ENCODE measurements around the gene PCDH9.

The PCDH9 gene

GRCh38 chr13:66830940-66831716 lies 399.0 kb downstream of the PCDH9 start:
- Histone ChIP-seq H3K9ac (ENCODE audit: low read length) (no peak overlapping the region), H3K27me3 (replicated peaks; ENCODE audit: control insufficient read depth, insufficient read depth, low read length) (no peaks in the 10 kb centered on the region), H3K4me3 (ENCODE audit: low read length) (no peak overlapping the region), H3K4me1 (ENCODE audit: control insufficient read depth, insufficient read depth, low read length) (no peaks in the 10 kb centered on the region), H3K36me3 (ENCODE audit: control insufficient read depth, insufficient read depth, low read length, severe bottlenecking) (no peaks in the 10 kb centered on the region), H3K9me3 (ENCODE audit: control insufficient read depth, low read length) (no peaks in the 10 kb centered on the region)
- no peak for DNase-seq (ENCODE audit: low read depth)

- no peaks in the 10 kb centered on the region for H3K9me3 ChIP-seq (ENCODE audit: control insufficient read depth, low read length)
- H3K36me3 ChIP-seq (ENCODE audit: control insufficient read depth, insufficient read depth, low read length, severe bottlenecking) = no peaks in the 10 kb centered on the region
- H3K4me3 ChIP-seq (ENCODE audit: low read length) = no peak overlapping the region
- no peaks in the 10 kb centered on the region for H3K27me3 ChIP-seq (replicated peaks; ENCODE audit: control insufficient read depth, insufficient read depth, low read length)
- no peak overlapping the region for H3K9ac ChIP-seq (ENCODE audit: low read length)
- no peaks in the 10 kb centered on the region for H3K4me1 ChIP-seq (ENCODE audit: control insufficient read depth, insufficient read depth, low read length)
- no peak for DNase-seq (ENCODE audit: low read depth)
Measured at GRCh38 chr13:66829803-66830202, 400.3 kb downstream of the PCDH9 start.

- Histone ChIP-seq H3K4me3 (ENCODE audit: low read length) (no peak overlapping the region), H3K4me1 (ENCODE audit: control insufficient read depth, insufficient read depth, low read length) (no peaks in the 10 kb centered on the region), H3K27me3 (replicated peaks; ENCODE audit: control insufficient read depth, insufficient read depth, low read length) (no peaks in the 10 kb centered on the region), H3K9ac (ENCODE audit: low read length) (no peak overlapping the region), H3K9me3 (ENCODE audit: control insufficient read depth, low read length) (no peaks in the 10 kb centered on the region), H3K36me3 (ENCODE audit: control insufficient read depth, insufficient read depth, low read length, severe bottlenecking) (no peaks in the 10 kb centered on the region)
- DNase-seq (ENCODE audit: low read depth) = no peak
Measured at GRCh38 chr13:66826398-66826797, 403.7 kb downstream of the PCDH9 start.

GRCh38 chr13:66821551-66821950 lies 408.6 kb downstream of the PCDH9 start:
- no peaks in the 10 kb centered on the region for H3K9me3 ChIP-seq (ENCODE audit: control insufficient read depth, low read length)
- no peaks in the 10 kb centered on the region for H3K27me3 ChIP-seq (replicated peaks; ENCODE audit: control insufficient read depth, insufficient read depth, low read length)
- no peaks in the 10 kb centered on the region for H3K4me1 ChIP-seq (ENCODE audit: control insufficient read depth, insufficient read depth, low read length)
- no peaks in the 10 kb centered on the region for H3K36me3 ChIP-seq (ENCODE audit: control insufficient read depth, insufficient read depth, low read length, severe bottlenecking)
- no peak for DNase-seq (ENCODE audit: low read depth)
- H3K4me3 ChIP-seq (ENCODE audit: low read length) = no peak overlapping the region
- no peak overlapping the region for H3K9ac ChIP-seq (ENCODE audit: low read length)

GRCh38 chr13:66811455-66811854 lies 418.7 kb downstream of the PCDH9 start:
- Histone ChIP-seq H3K4me3 (ENCODE audit: low read length) (no peak overlapping the region), H3K27me3 (replicated peaks; ENCODE audit: control insufficient read depth, insufficient read depth, low read length) (no peaks in the 10 kb centered on the region), H3K9me3 (ENCODE audit: control insufficient read depth, low read length) (no peaks in the 10 kb centered on the region), H3K4me1 (ENCODE audit: control insufficient read depth, insufficient read depth, low read length) (no peaks in the 10 kb centered on the region), H3K9ac (ENCODE audit: low read length) (no peak overlapping the region), H3K36me3 (ENCODE audit: control insufficient read depth, insufficient read depth, low read length, severe bottlenecking) (no peaks in the 10 kb centered on the region)
- DNase-seq (ENCODE audit: low read depth) = no peak

GRCh38 chr13:66809485-66809884 lies 420.7 kb downstream of the PCDH9 start:
- Histone ChIP-seq H3K36me3 (ENCODE audit: control insufficient read depth, insufficient read depth, low read length, severe bottlenecking) (no peaks in the 10 kb centered on the region), H3K9me3 (ENCODE audit: control insufficient read depth, low read length) (no peaks in the 10 kb centered on the region), H3K27me3 (replicated peaks; ENCODE audit: control insufficient read depth, insufficient read depth, low read length) (no peaks in the 10 kb centered on the region), H3K4me3 (ENCODE audit: low read length) (no peak overlapping the region), H3K9ac (ENCODE audit: low read length) (no peak overlapping the region), H3K4me1 (ENCODE audit: control insufficient read depth, insufficient read depth, low read length) (peaks cover 19% of the 10 kb centered on the region)
- DNase-seq (ENCODE audit: low read depth) = peak; percentile 59

GRCh38 chr13:66807251-66807650 lies 422.9 kb downstream of the PCDH9 start:
- H3K9me3 ChIP-seq (ENCODE audit: control insufficient read depth, low read length) = no peaks in the 10 kb centered on the region
- no peaks in the 10 kb centered on the region for H3K36me3 ChIP-seq (ENCODE audit: control insufficient read depth, insufficient read depth, low read length, severe bottlenecking)
- H3K27me3 ChIP-seq (replicated peaks; ENCODE audit: control insufficient read depth, insufficient read depth, low read length) = no peaks in the 10 kb centered on the region
- no peak overlapping the region for H3K9ac ChIP-seq (ENCODE audit: low read length)
- no peak for DNase-seq (ENCODE audit: low read depth)
- H3K4me1 ChIP-seq (ENCODE audit: control insufficient read depth, insufficient read depth, low read length) = peaks cover 32% of the 10 kb centered on the region
- no peak overlapping the region for H3K4me3 ChIP-seq (ENCODE audit: low read length)

- Histone ChIP-seq H3K9me3 (ENCODE audit: control insufficient read depth, low read length) (no peaks in the 10 kb centered on the region), H3K4me1 (ENCODE audit: control insufficient read depth, insufficient read depth, low read length) (peaks cover 32% of the 10 kb centered on the region), H3K27me3 (replicated peaks; ENCODE audit: control insufficient read depth, insufficient read depth, low read length) (no peaks in the 10 kb centered on the region), H3K4me3 (ENCODE audit: low read length) (no peak overlapping the region), H3K36me3 (ENCODE audit: control insufficient read depth, insufficient read depth, low read length, severe bottlenecking) (no peaks in the 10 kb centered on the region), H3K9ac (ENCODE audit: low read length) (no peak overlapping the region)
- peak; percentile 64 for DNase-seq (ENCODE audit: low read depth)
Measured at GRCh38 chr13:66805657-66806056, 424.5 kb downstream of the PCDH9 start.

- H3K9ac ChIP-seq (ENCODE audit: low read length) = no peak overlapping the region
- no peaks in the 10 kb centered on the region for H3K36me3 ChIP-seq (ENCODE audit: control insufficient read depth, insufficient read depth, low read length, severe bottlenecking)
- no peaks in the 10 kb centered on the region for H3K27me3 ChIP-seq (replicated peaks; ENCODE audit: control insufficient read depth, insufficient read depth, low read length)
- no peak overlapping the region for H3K4me3 ChIP-seq (ENCODE audit: low read length)
- H3K4me1 ChIP-seq (ENCODE audit: control insufficient read depth, insufficient read depth, low read length) = peaks cover 32% of the 10 kb centered on the region
- peak; percentile 20 for DNase-seq (ENCODE audit: low read depth)
- H3K9me3 ChIP-seq (ENCODE audit: control insufficient read depth, low read length) = no peaks in the 10 kb centered on the region
Measured at GRCh38 chr13:66803808-66804456, 426.2 kb downstream of the PCDH9 start.

GRCh38 chr13:66803013-66803807 lies 426.9 kb downstream of the PCDH9 start:
- no peak for DNase-seq (ENCODE audit: low read depth)
- Histone ChIP-seq H3K36me3 (ENCODE audit: control insufficient read depth, insufficient read depth, low read length, severe bottlenecking) (no peaks in the 10 kb centered on the region), H3K9ac (ENCODE audit: low read length) (no peak overlapping the region), H3K9me3 (ENCODE audit: control insufficient read depth, low read length) (no peaks in the 10 kb centered on the region), H3K4me3 (ENCODE audit: low read length) (no peak overlapping the region), H3K4me1 (ENCODE audit: control insufficient read depth, insufficient read depth, low read length) (peaks cover 32% of the 10 kb centered on the region), H3K27me3 (replicated peaks; ENCODE audit: control insufficient read depth, insufficient read depth, low read length) (no peaks in the 10 kb centered on the region)

- DNase-seq (ENCODE audit: low read depth) = no peak
- Histone ChIP-seq H3K9ac (ENCODE audit: low read length) (no peak overlapping the region), H3K9me3 (ENCODE audit: control insufficient read depth, low read length) (no peaks in the 10 kb centered on the region), H3K4me1 (ENCODE audit: control insufficient read depth, insufficient read depth, low read length) (no peaks in the 10 kb centered on the region), H3K27me3 (replicated peaks; ENCODE audit: control insufficient read depth, insufficient read depth, low read length) (no peaks in the 10 kb centered on the region), H3K4me3 (ENCODE audit: low read length) (no peak overlapping the region), H3K36me3 (ENCODE audit: control insufficient read depth, insufficient read depth, low read length, severe bottlenecking) (no peaks in the 10 kb centered on the region)
Measured at GRCh38 chr13:66795636-66796035, 434.5 kb downstream of the PCDH9 start.
